Mesenchymal stem cell (in vitro differentiated cells and primary cell): ENCODE data around the gene MLXIP.

Experiments used
- DNase-seq: peaks from one replicate; pipeline ENCODE4 v3.0.0-alpha.2; 2013
- H2AFZ ChIP-seq: one replicate; pipeline ENCODE4 v1.6.1; 2013; ENCODE audit warnings: low read depth, mild to moderate bottlenecking, control low read depth, inconsistent platforms, low read length, moderate library complexity
- H2AK5ac ChIP-seq: 2 replicates; pipeline ENCODE4 v1.6.1; 2013; ENCODE audit warnings: low read length, moderate library complexity, mild to moderate bottlenecking, inconsistent platforms; ENCODE audit not compliant: severe bottlenecking
- H2BK120ac ChIP-seq: one replicate; pipeline ENCODE4 v1.6.1; 2013; ENCODE audit warnings: low read depth, mild to moderate bottlenecking, inconsistent platforms, low read length, moderate library complexity
- H2BK12ac ChIP-seq, 2 experiments: one replicate each; pipeline ENCODE4 v1.6.1; 2013; ENCODE audit warnings: inconsistent platforms in 2 of 2, low read length in 2 of 2, mild to moderate bottlenecking in 2 of 2, moderate library complexity in 2 of 2, control low read depth in 1 of 2
- H2BK15ac ChIP-seq: one replicate; pipeline ENCODE4 v1.6.1; 2013; ENCODE audit warnings: mild to moderate bottlenecking, low read depth, inconsistent platforms; ENCODE audit not compliant: poor library complexity, severe bottlenecking
- H2BK5ac ChIP-seq: 2 replicates; pipeline ENCODE4 v1.6.1; 2013; ENCODE audit warnings: low read depth, mild to moderate bottlenecking, low read length, control low read depth, inconsistent platforms; ENCODE audit not compliant: poor library complexity, severe bottlenecking
- H3K14ac ChIP-seq, 2 experiments: one replicate each; pipeline ENCODE4 v1.6.1; 2013; ENCODE audit warnings: inconsistent platforms in 2 of 2, low read length in 2 of 2, control low read depth in 1 of 2, mild to moderate bottlenecking in 1 of 2, moderate library complexity in 1 of 2
- H3K18ac ChIP-seq, 2 experiments: one replicate each; pipeline ENCODE4 v1.6.1; 2013; ENCODE audit warnings: inconsistent platforms in 2 of 2, low read length in 2 of 2, control low read depth in 1 of 2, low read depth in 1 of 2, mild to moderate bottlenecking in 1 of 2
- H3K23ac ChIP-seq, 2 experiments: one replicate each; pipeline ENCODE4 v1.6.1; 2013; ENCODE audit warnings: inconsistent platforms in 2 of 2, low read length in 2 of 2, mild to moderate bottlenecking in 2 of 2, moderate library complexity in 2 of 2, control low read depth in 1 of 2
- H3K27ac ChIP-seq: 2 replicates; pipeline ENCODE4 v1.5.1; 2013; ENCODE audit warnings: mild to moderate bottlenecking, moderate library complexity, low read length, control low read depth, inconsistent platforms; ENCODE audit not compliant: poor library complexity, severe bottlenecking
- H3K27me3 ChIP-seq, 2 experiments: 2 replicates each; pipeline versions ENCODE4 v1.6.1 to v1.7.0; 2013; ENCODE audit warnings: low read length in 2 of 2, mild to moderate bottlenecking in 2 of 2, moderate library complexity in 2 of 2, control low read depth in 1 of 2, inconsistent platforms in 1 of 2; ENCODE audit not compliant: control insufficient read depth in 1 of 2, insufficient read depth in 1 of 2
- H3K36me3 ChIP-seq, 2 experiments: 2 replicates each; pipeline versions ENCODE4 v1.6.1 to v1.7.0; 2013; ENCODE audit warnings: low read length in 2 of 2, control low read depth in 1 of 2, inconsistent platforms in 1 of 2, low read depth in 1 of 2, mild to moderate bottlenecking in 1 of 2; ENCODE audit not compliant: insufficient read depth in 2 of 2, control insufficient read depth in 1 of 2
- H3K4ac ChIP-seq, 2 experiments: one replicate each; pipeline ENCODE4 v1.6.1; 2013; ENCODE audit warnings: inconsistent platforms in 2 of 2, low read length in 2 of 2, mild to moderate bottlenecking in 2 of 2, moderate library complexity in 2 of 2, control low read depth in 1 of 2, low read depth in 1 of 2
- H3K4me1 ChIP-seq: 2 replicates; pipeline ENCODE4 v1.6.1; 2013; ENCODE audit warnings: low read depth, low read length, control low read depth; ENCODE audit not compliant: control insufficient read depth, insufficient read depth
- H3K4me2 ChIP-seq: 2 replicates; pipeline ENCODE4 v1.6.1; 2013; ENCODE audit warnings: low read length, mild to moderate bottlenecking, inconsistent platforms; ENCODE audit not compliant: poor library complexity, severe bottlenecking
- H3K4me3 ChIP-seq, 2 experiments: 2 replicates each; pipeline versions ENCODE4 v1.5.1 to v1.7.0; 2013; ENCODE audit warnings: low read length in 2 of 2, mild to moderate bottlenecking in 2 of 2, control low read depth in 1 of 2, low read depth in 1 of 2; ENCODE audit not compliant: insufficient read depth in 1 of 2
- H3K79me1 ChIP-seq: replicated peaks from 2 replicates; pipeline ENCODE4 v1.6.1; 2013; ENCODE audit warnings: mild to moderate bottlenecking, control low read depth, low read length, inconsistent platforms; ENCODE audit not compliant: poor library complexity, severe bottlenecking
- H3K9ac ChIP-seq: 2 replicates; pipeline ENCODE4 v1.7.0; 2013; ENCODE audit warnings: mild to moderate bottlenecking, low read length, moderate library complexity
- H3K9me3 ChIP-seq: 2 replicates; pipeline ENCODE4 v1.7.0; 2013; ENCODE audit warnings: mild to moderate bottlenecking, low read length; ENCODE audit not compliant: control insufficient read depth
- H4K8ac ChIP-seq: one replicate; pipeline ENCODE4 v1.6.1; 2013; ENCODE audit warnings: inconsistent platforms, mild to moderate bottlenecking, low read length, moderate library complexity
- H4K91ac ChIP-seq: one replicate; pipeline ENCODE4 v1.6.1; 2013; ENCODE audit warnings: mild to moderate bottlenecking, low read length, inconsistent platforms
- whole genome bisulfite sequencing: methylation state at CpG from one replicate; pipeline ENCODE4 v1.1.7; 2013; ENCODE audit warnings: mixed read lengths; 5-methylcytosine and 5-hydroxymethylcytosine counted together

Gene MLXIP

DNA sequence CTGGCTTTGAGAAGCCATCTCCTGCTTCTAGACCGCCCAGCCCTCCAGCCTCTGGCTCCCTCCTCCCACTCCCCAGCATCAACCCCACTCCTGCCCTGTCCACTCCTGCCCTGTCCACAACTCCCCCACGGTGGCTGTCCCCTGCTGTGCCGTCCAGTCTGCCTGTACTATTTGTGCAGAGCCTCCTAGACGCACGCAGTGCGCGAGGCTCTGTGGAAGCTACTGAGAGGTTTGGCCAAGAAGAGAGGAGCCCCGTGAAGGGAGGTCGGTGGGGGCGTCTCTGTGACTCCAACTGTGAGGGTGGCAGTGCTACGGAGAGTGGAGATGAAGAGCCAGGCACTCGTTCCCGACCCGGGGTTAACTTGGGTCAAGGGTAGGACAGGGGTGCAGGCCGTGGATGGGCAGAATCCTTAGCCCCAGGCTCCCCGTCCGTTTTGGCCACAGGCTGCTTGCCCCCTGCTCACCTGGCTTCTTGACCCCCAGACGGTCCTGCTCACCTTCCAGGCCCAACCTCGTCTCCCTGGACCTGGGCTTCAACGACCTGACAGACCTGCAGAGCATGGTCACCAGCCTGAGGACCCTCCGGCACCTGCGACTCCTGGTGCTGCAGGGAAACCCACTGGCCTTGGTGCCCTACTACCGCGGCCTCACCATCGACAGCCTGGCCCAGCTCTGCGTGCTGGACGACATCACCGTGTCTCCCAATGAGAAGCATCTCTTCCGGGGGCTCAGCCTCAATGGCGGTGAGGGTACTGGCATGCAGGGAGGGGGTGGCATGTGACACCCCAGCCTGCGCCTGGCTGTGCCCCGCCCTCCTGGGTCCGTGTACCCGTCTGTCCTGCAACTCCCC lies 111.3 kb downstream of the MLXIP start:
- WGBS: 91% methylated on average over 33 of the region's 34 CpGs
- Histone ChIP-seq H3K79me1 (no peaks in the 10 kb centered on the region), H3K4me2 (no peak overlapping the region), H2BK5ac (no peak overlapping the region), H3K27ac (no peak overlapping the region), H3K9me3 (peaks cover 3% of the 10 kb centered on the region), H2BK15ac (no peak overlapping the region), H2BK120ac (no peak overlapping the region), H3K4me3 (no peak overlapping the region), H3K27me3 (peaks cover 0 to 21% of the 10 kb centered on the region in 2 experiments), H2AFZ (no peak overlapping the region), H3K14ac (no peak overlapping the region), H4K8ac (no peak overlapping the region), H3K9ac (no peak overlapping the region), H3K23ac (no peak overlapping the region), H3K18ac (no peak overlapping the region), H3K4ac (no peak overlapping the region), H3K4me1 (no peaks in the 10 kb centered on the region), H2AK5ac (no peak overlapping the region), H2BK12ac (no peak overlapping the region), H4K91ac (no peak overlapping the region), H3K36me3 (no peaks in the 10 kb centered on the region)
- DNase-seq: no peak

- no peak overlapping the region for H2BK15ac ChIP-seq
- no peaks in the 10 kb centered on the region for H3K36me3 ChIP-seq
- H3K27me3 ChIP-seq: peaks cover 0 to 23% of the 10 kb centered on the region in 2 experiments
- no peak overlapping the region for H3K14ac ChIP-seq
- no peak overlapping the region for H3K4ac ChIP-seq
- no peak overlapping the region for H3K4me2 ChIP-seq
- no peak overlapping the region for H3K9ac ChIP-seq
- H2AFZ ChIP-seq: no peak overlapping the region
- H2BK12ac ChIP-seq: no peak overlapping the region
- WGBS: 65% methylated on average over 14 of the region's 18 CpGs
- no peak overlapping the region for H4K91ac ChIP-seq
- no peak overlapping the region for H2AK5ac ChIP-seq
- no peaks in the 10 kb centered on the region for H3K79me1 ChIP-seq
- no peaks in the 10 kb centered on the region for H3K4me1 ChIP-seq
- no peak overlapping the region for H3K18ac ChIP-seq
- H3K23ac ChIP-seq: no peak overlapping the region
- H4K8ac ChIP-seq: no peak overlapping the region
- no peak overlapping the region for H2BK5ac ChIP-seq
- DNase-seq: peak; percentile 61
- H3K27ac ChIP-seq: no peak overlapping the region
- H3K4me3 ChIP-seq: no peak overlapping the region
- H3K9me3 ChIP-seq: peaks cover 12% of the 10 kb centered on the region
- H2BK120ac ChIP-seq: no peak overlapping the region
Measured at GRCh38 chr12:122190842-122191668, 112.5 kb downstream of the MLXIP start.

- Histone ChIP-seq H3K9ac (no peak overlapping the region), H3K36me3 (no peaks in the 10 kb centered on the region), H3K79me1 (no peaks in the 10 kb centered on the region), H2BK12ac (no peak overlapping the region), H4K91ac (no peak overlapping the region), H3K23ac (no peak overlapping the region), H3K4ac (no peak overlapping the region), H3K4me3 (no peak overlapping the region), H3K14ac (no peak overlapping the region), H3K4me2 (no peak overlapping the region), H2AK5ac (no peak overlapping the region), H3K18ac (no peak overlapping the region), H4K8ac (no peak overlapping the region), H2BK5ac (no peak overlapping the region), H3K27me3 (peaks cover 0 to 30% of the 10 kb centered on the region in 2 experiments), H2BK120ac (no peak overlapping the region), H2AFZ (no peak overlapping the region), H3K9me3 (peaks cover 15% of the 10 kb centered on the region), H2BK15ac (no peak overlapping the region), H3K4me1 (no peaks in the 10 kb centered on the region), H3K27ac (no peak overlapping the region)
- DNase-seq: no peak
- WGBS: 74% methylated on average over 11 of the region's 11 CpGs
Measured at GRCh38 chr12:122192441-122192840, 113.9 kb downstream of the MLXIP start.

- Histone ChIP-seq H3K4me2 (no peak overlapping the region), H2BK15ac (no peak overlapping the region), H3K23ac (no peak overlapping the region), H2AK5ac (no peak overlapping the region), H4K8ac (no peak overlapping the region), H3K9me3 (peaks cover 15% of the 10 kb centered on the region), H2BK120ac (no peak overlapping the region), H2BK5ac (no peak overlapping the region), H3K4me3 (no peak overlapping the region), H3K9ac (no peak overlapping the region), H3K4me1 (peaks cover 4% of the 10 kb centered on the region), H3K27me3 (peaks cover 0 to 23% of the 10 kb centered on the region in 2 experiments), H3K18ac (no peak overlapping the region), H2BK12ac (no peak overlapping the region), H3K4ac (no peak overlapping the region), H3K79me1 (no peaks in the 10 kb centered on the region), H3K27ac (no peak overlapping the region), H2AFZ (no peak overlapping the region), H4K91ac (no peak overlapping the region), H3K14ac (no peak overlapping the region), H3K36me3 (no peaks in the 10 kb centered on the region)
- no CpG with 5 or more reads among the region's 1 CpG for WGBS
- DNase-seq: no peak
Measured at GRCh38 chr12:122194804-122195203, 116.2 kb downstream of the MLXIP start.
